ENCODE data around the gene MYO5A.

DNA sequence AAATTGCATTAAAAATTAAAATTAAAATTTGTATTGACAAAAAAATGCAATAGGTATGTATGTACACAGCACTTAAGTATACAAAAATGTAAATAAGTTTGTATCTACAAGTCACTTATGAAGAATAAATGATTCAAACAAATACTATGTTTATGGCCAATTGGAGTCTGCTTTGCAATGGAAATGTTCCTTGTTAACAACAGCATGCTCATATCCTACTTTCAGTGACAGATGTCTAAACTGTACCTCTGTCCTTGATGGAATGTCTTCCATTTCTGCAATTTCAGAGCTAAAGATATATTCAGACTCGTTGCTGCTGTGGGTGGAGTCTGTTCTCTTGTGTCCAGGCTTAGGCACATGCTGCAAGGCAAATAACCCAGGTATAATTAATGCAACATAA is 169.0 kb downstream of the MYO5A start:
- TF ChIP-seq, protein P1, sequence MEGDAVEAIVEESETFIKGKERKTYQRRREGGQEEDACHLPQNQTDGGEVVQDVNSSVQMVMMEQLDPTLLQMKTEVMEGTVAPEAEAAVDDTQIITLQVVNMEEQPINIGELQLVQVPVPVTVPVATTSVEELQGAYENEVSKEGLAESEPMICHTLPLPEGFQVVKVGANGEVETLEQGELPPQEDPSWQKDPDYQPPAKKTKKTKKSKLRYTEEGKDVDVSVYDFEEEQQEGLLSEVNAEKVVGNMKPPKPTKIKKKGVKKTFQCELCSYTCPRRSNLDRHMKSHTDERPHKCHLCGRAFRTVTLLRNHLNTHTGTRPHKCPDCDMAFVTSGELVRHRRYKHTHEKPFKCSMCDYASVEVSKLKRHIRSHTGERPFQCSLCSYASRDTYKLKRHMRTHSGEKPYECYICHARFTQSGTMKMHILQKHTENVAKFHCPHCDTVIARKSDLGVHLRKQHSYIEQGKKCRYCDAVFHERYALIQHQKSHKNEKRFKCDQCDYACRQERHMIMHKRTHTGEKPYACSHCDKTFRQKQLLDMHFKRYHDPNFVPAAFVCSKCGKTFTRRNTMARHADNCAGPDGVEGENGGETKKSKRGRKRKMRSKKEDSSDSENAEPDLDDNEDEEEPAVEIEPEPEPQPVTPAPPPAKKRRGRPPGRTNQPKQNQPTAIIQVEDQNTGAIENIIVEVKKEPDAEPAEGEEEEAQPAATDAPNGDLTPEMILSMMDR (IDR thresholded peaks at IDR 0.05), result no peak
- no peak for TF ChIP-seq ZFX (IDR thresholded peaks at IDR 0.05; ENCODE audit: borderline replicate concordance)
